ENCODE data around the gene CELF3. TPM values are rescaled to one million over a fixed set of nuclear protein-coding genes. Genes with fewer than 3 reads are reported as not detected.

The CELF3 gene
- total and polyA plus RNA-seq, 9 of the 15 experiments (the other 6 are each of a cell fraction or from before 2014, with no cell fraction given) = not detected

DNA sequence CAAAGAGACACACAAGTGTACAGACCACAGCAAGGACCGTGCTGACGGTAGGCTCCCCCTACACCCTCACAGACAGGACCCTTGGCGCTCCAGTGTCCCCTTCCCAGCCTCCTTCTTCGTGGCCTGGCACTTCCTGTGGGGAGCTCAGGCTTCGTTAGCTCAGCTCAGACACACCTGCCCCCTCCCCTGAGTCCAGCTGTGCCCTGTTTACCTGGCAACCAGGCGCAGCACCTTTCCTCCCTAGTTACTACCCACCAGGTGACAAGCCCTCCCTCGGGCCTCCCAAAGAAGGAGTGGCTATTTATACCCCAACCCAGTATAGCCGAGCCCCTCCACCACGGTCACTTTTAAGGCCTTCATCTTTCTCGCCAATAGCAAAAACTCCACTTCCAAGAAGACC lies 4.7 kb downstream of the CELF3 start:
- Histone ChIP-seq H3K4me2 (ENCODE audit: insufficient read depth, low read length) (no peak overlapping the region), H3K9ac (ENCODE audit: insufficient read depth in 1 of 2, low read depth in 2 of 2, low read length in 2 of 2) (no peak overlapping the region; a peak in 1 of 4 replicates), H3K27me3 (ENCODE audit: control insufficient read depth in 2 of 2, insufficient read depth in 2 of 2, low read length in 2 of 2) (peaks cover 0 to 58% of the 10 kb centered on the region in 2 experiments; a peak in 2 of 5 replicates), H3K36me3 (ENCODE audit: control insufficient read depth, insufficient read depth, low read length) (no peaks in the 10 kb centered on the region), H2AFZ (ENCODE audit: low read depth, low read length) (no peak overlapping the region), H4K20me1 (replicated peaks; ENCODE audit: control insufficient read depth, insufficient read depth, low read length) (peaks cover 27% of the 10 kb centered on the region), H3K27ac (ENCODE audit: extremely low read depth, low read depth, low read length) (no peak overlapping the region), H3K79me2 (ENCODE audit: control insufficient read depth, insufficient read depth, low read length) (no peaks in the 10 kb centered on the region), H3K9me1 (ENCODE audit: control insufficient read depth, insufficient read depth, low read length) (no peaks in the 10 kb centered on the region), H3K4me3 (no peak overlapping the region), H3K4me1 (replicated peaks in 1 of 2; ENCODE audit: control insufficient read depth in 2 of 2, insufficient read depth in 2 of 2, low read length in 2 of 2) (peaks cover 8 to 17% of the 10 kb centered on the region in 2 experiments; a peak in 4 of 5 replicates), H3K9me3 (replicated peaks; ENCODE audit: control insufficient read depth, insufficient read depth, low read depth, low read length) (no peaks in the 10 kb centered on the region)
- ChIA-PET POLR2A (no interaction called here), CTCF (ENCODE audit: low intra/inter-chr PET ratio) (no interaction called here)
- intact Hi-C loops (cut with micrococcal nuclease) (no loop called here), in situ Hi-C loops (cut with MboI) (no loop called here)
- 2% methylated on average over 8 of the region's 10 CpGs for WGBS (ENCODE audit: insufficient coverage, low coverage, missing lambda C conversion rate)
- BruUV-seq (replicated peaks) = no TSS peak
- FAIRE-seq = no peak
- DNase-seq (ENCODE audit: extremely low read depth in 1 of 4, low spot score in 3 of 4) = no peak
- no peak for ATAC-seq
- TF ChIP-seq CBX2 (IDR thresholded peaks at IDR 0.05; ENCODE audit: insufficient read depth, low read length, poor library complexity, severe bottlenecking) (no peak), HNRNPH1 (optimal IDR thresholded peaks at IDR 0.05; ENCODE audit: low read depth, low read length) (no peak), MAFK (IDR thresholded peaks at IDR 0.05; ENCODE audit: low read length) (no peak), ZNF584 (CRISPR knock-in tag; IDR thresholded peaks at IDR 0.05; ENCODE audit: low read depth) (no peak), NFYB (IDR thresholded peaks at IDR 0.05; ENCODE audit: extremely low read depth, insufficient read length) (no peak), FOXP1 (CRISPR knock-in tag; IDR thresholded peaks at IDR 0.05) (no peak), TEAD4 (IDR thresholded peaks at IDR 0.05; ENCODE audit: low read length) (no peak), TEAD4 (CRISPR knock-in tag; IDR thresholded peaks at IDR 0.05; ENCODE audit: borderline replicate concordance) (no peak), NFIX (CRISPR knock-in tag; IDR thresholded peaks at IDR 0.05; ENCODE audit: low read depth) (no peak), TAF9B (IDR thresholded peaks at IDR 0.05; ENCODE audit: partially characterized antibody) (no peak)
- TF ChIP-seq, protein P1, sequence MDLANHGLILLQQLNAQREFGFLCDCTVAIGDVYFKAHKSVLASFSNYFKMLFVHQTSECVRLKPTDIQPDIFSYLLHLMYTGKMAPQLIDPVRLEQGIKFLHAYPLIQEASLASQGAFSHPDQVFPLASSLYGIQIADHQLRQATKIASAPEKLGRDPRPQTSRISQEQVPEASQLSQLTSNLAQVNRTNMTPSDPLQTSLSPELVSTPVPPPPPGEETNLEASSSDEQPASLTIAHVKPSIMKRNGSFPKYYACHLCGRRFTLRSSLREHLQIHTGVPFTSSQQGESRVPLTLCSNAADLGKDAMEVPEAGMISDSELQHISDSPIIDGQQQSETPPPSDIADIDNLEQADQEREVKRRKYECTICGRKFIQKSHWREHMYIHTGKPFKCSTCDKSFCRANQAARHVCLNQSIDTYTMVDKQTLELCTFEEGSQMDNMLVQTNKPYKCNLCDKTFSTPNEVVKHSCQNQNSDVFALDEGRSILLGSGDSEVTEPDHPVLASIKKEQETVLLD (IDR thresholded peaks at IDR 0.05) = no peak
- TF ChIP-seq, protein P2, sequence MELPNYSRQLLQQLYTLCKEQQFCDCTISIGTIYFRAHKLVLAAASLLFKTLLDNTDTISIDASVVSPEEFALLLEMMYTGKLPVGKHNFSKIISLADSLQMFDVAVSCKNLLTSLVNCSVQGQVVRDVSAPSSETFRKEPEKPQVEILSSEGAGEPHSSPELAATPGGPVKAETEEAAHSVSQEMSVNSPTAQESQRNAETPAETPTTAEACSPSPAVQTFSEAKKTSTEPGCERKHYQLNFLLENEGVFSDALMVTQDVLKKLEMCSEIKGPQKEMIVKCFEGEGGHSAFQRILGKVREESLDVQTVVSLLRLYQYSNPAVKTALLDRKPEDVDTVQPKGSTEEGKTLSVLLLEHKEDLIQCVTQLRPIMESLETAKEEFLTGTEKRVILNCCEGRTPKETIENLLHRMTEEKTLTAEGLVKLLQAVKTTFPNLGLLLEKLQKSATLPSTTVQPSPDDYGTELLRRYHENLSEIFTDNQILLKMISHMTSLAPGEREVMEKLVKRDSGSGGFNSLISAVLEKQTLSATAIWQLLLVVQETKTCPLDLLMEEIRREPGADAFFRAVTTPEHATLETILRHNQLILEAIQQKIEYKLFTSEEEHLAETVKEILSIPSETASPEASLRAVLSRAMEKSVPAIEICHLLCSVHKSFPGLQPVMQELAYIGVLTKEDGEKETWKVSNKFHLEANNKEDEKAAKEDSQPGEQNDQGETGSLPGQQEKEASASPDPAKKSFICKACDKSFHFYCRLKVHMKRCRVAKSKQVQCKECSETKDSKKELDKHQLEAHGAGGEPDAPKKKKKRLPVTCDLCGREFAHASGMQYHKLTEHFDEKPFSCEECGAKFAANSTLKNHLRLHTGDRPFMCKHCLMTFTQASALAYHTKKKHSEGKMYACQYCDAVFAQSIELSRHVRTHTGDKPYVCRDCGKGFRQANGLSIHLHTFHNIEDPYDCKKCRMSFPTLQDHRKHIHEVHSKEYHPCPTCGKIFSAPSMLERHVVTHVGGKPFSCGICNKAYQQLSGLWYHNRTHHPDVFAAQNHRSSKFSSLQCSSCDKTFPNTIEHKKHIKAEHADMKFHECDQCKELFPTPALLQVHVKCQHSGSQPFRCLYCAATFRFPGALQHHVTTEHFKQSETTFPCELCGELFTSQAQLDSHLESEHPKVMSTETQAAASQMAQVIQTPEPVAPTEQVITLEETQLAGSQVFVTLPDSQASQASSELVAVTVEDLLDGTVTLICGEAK (IDR thresholded peaks at IDR 0.05) = no peak
- TF ChIP-seq, protein P2 (CRISPR knock-in tag; IDR thresholded peaks at IDR 0.05) = no peak
